ENCODE results near the gene FBLN2. TPM values are rescaled to one million over a fixed set of nuclear protein-coding genes. Genes with fewer than 3 reads are reported as not detected.

The FBLN2 gene
- total and polyA plus RNA-seq, 8 donors: 1.8 to 143 (median 11.9) TPM

- Histone ChIP-seq H3K36me3 (no peaks in the 10 kb centered on the region), H3K27ac (no peak overlapping the region), H3K27me3 (peaks cover 0 to 4% (median 3%) of the 10 kb centered on the region in 3 donors), H3K9me3 (no peaks in the 10 kb centered on the region), H3K4me1 (peaks cover 0 to 10% (median 0%) of the 10 kb centered on the region in 4 donors), H3K4me3 (no peak overlapping the region)
- intact Hi-C loops (cut with DNase I; ENCODE audit: low total_unique reads): no loop called here
- TF ChIP-seq POLR2A (IDR thresholded peaks at IDR 0.05) (no peak), POLR2AphosphoS5 (IDR thresholded peaks at IDR 0.05) (no peak), EP300 (IDR thresholded peaks at IDR 0.05) (no peak), CTCF (IDR thresholded peaks at IDR 0.05) (no peak)
- DNase-seq: no peak
- WGBS, 5 donors: 83 to 87% (median 84%) methylated on average over 9 to 10 of the region's 10 CpGs
These were observed 14.4 kb downstream of the FBLN2 start for GRCh38 chr3:13563321-13563720.

GRCh38 chr3:13563911-13564310, 15.0 kb downstream of the FBLN2 start:
- Histone ChIP-seq H3K9me3 (no peaks in the 10 kb centered on the region), H3K27me3 (peaks cover 0 to 4% (median 3%) of the 10 kb centered on the region in 3 donors), H3K36me3 (no peaks in the 10 kb centered on the region), H3K4me1 (peaks cover 0 to 10% (median 0%) of the 10 kb centered on the region in 4 donors), H3K27ac (no peak overlapping the region), H3K4me3 (no peak overlapping the region)
- no peak for TF ChIP-seq EP300 (IDR thresholded peaks at IDR 0.05)
- no peak for TF ChIP-seq POLR2AphosphoS5 (IDR thresholded peaks at IDR 0.05)
- intact Hi-C loops (cut with DNase I; ENCODE audit: low total_unique reads): no loop called here
- no peak for DNase-seq
- WGBS, 5 donors: 77 to 90% (median 86%) methylated on average over 4 to 5 of the region's 5 CpGs

GRCh38 chr3:13564751-13565560, 16.0 kb downstream of the FBLN2 start:
- intact Hi-C loops (cut with DNase I; ENCODE audit: low total_unique reads): no loop called here
- TF ChIP-seq POLR2AphosphoS5 (IDR thresholded peaks at IDR 0.05): no peak
- DNase-seq: peak in 1 of 2 donors; percentile 26
- H3K27ac ChIP-seq: no peak overlapping the region
- no peak overlapping the region for H3K4me3 ChIP-seq
- H3K36me3 ChIP-seq: no peaks in the 10 kb centered on the region
- 79 to 97% (median 85%) methylated on average over 12 to 14 of the region's 14 CpGs for WGBS, 5 donors
- H3K4me1 ChIP-seq: peaks cover 0 to 10% (median 0%) of the 10 kb centered on the region in 4 donors
- H3K27me3 ChIP-seq: peaks cover 0 to 3% (median 0%) of the 10 kb centered on the region in 3 donors
- no peaks in the 10 kb centered on the region for H3K9me3 ChIP-seq

GRCh38 chr3:13565581-13566452, 16.9 kb downstream of the FBLN2 start:
- intact Hi-C loops (cut with DNase I; ENCODE audit: low total_unique reads): no loop called here
- no peak for TF ChIP-seq CTCF (IDR thresholded peaks at IDR 0.05)
- TF ChIP-seq POLR2AphosphoS5 (IDR thresholded peaks at IDR 0.05): no peak
- TF ChIP-seq POLR2A (IDR thresholded peaks at IDR 0.05): no peak
- TF ChIP-seq EP300 (IDR thresholded peaks at IDR 0.05): no peak
- Histone ChIP-seq H3K36me3 (no peaks in the 10 kb centered on the region), H3K27ac (no peak overlapping the region), H3K4me1 (peaks cover 0 to 10% (median 0%) of the 10 kb centered on the region in 4 donors), H3K4me3 (no peak overlapping the region), H3K9me3 (no peaks in the 10 kb centered on the region), H3K27me3 (peaks cover 0 to 7% (median 0%) of the 10 kb centered on the region in 3 donors)
- DNase-seq: no peak
- 68 to 71% (median 70%) methylated on average over 12 to 17 of the region's 17 CpGs for WGBS, 5 donors

GRCh38 chr3:13566453-13566748, 17.5 kb downstream of the FBLN2 start:
- intact Hi-C loops (cut with DNase I; ENCODE audit: low total_unique reads): no loop called here
- Histone ChIP-seq H3K4me3 (no peak overlapping the region), H3K4me1 (peaks cover 0 to 9% (median 0%) of the 10 kb centered on the region in 4 donors), H3K27ac (no peak overlapping the region), H3K27me3 (peaks cover 0 to 13% (median 0%) of the 10 kb centered on the region in 3 donors), H3K36me3 (no peaks in the 10 kb centered on the region), H3K9me3 (no peaks in the 10 kb centered on the region)
- TF ChIP-seq EP300 (IDR thresholded peaks at IDR 0.05) (no peak), CTCF (IDR thresholded peaks at IDR 0.05) (no peak), POLR2AphosphoS5 (IDR thresholded peaks at IDR 0.05) (no peak), POLR2A (IDR thresholded peaks at IDR 0.05) (no peak)
- WGBS, 5 donors: 56 to 65% (median 60%) methylated on average over 5 of the region's 5 CpGs
- no peak for DNase-seq
